Endodermal cell (in vitro differentiated cells): ENCODE data around the gene KCNK3. TPM values are rescaled to one million over a fixed set of nuclear protein-coding genes. Genes with fewer than 3 reads are reported as not detected.

Experiments
- DNase-seq: peaks from one replicate; pipeline ENCODE4 v3.0.0-alpha.2; 2017
- H3K27ac ChIP-seq: 2 replicates; pipeline ENCODE4 v1.5.1; 2013; ENCODE audit warnings: mild to moderate bottlenecking, low read depth, low read length, moderate library complexity
- H3K27me3 ChIP-seq: 2 replicates; pipeline ENCODE4 v1.6.1; 2013; ENCODE audit warnings: mild to moderate bottlenecking, low read length, moderate library complexity; ENCODE audit not compliant: insufficient read depth, control insufficient read depth, poor library complexity, severe bottlenecking
- H3K36me3 ChIP-seq: 2 replicates; pipeline ENCODE4 v1.7.0; 2013; ENCODE audit warnings: mild to moderate bottlenecking, low read length, moderate library complexity; ENCODE audit not compliant: control insufficient read depth, insufficient read depth
- H3K4me1 ChIP-seq: one replicate; pipeline ENCODE4 v1.7.0; 2013; ENCODE audit warnings: low read length; ENCODE audit not compliant: control insufficient read depth, insufficient read depth
- H3K4me3 ChIP-seq: 2 replicates; pipeline ENCODE4 v1.5.1; 2013; ENCODE audit warnings: mild to moderate bottlenecking, low read length, moderate library complexity
- H3K9ac ChIP-seq: 2 replicates; pipeline ENCODE4 v1.6.1; 2013; ENCODE audit warnings: mild to moderate bottlenecking, low read length, moderate library complexity; ENCODE audit not compliant: poor library complexity, severe bottlenecking; ENCODE audit errors: extremely low read depth
- H3K9me3 ChIP-seq: 2 replicates; pipeline ENCODE4 v1.6.1; 2013; ENCODE audit warnings: mild to moderate bottlenecking, low read length, moderate library complexity; ENCODE audit not compliant: control insufficient read depth
- H3K27ac Mint-ChIP-seq: 2 replicates; pipeline ENCODE4 v1.8.0; 2020; ENCODE audit warnings: mixed read lengths
- H3K27me3 Mint-ChIP-seq: 2 replicates; pipeline ENCODE4 v1.8.0; 2021; ENCODE audit warnings: mild to moderate bottlenecking, mixed read lengths; ENCODE audit not compliant: insufficient read depth
- H3K36me3 Mint-ChIP-seq: 2 replicates; pipeline ENCODE4 v1.8.0; 2020; ENCODE audit warnings: low read depth, mixed read lengths
- H3K4me1 Mint-ChIP-seq: 2 replicates; pipeline ENCODE4 v1.8.0; 2020; ENCODE audit warnings: mixed read lengths
- H3K4me3 Mint-ChIP-seq: 2 replicates; pipeline ENCODE4 v1.8.0; 2020; ENCODE audit warnings: mild to moderate bottlenecking, moderate library complexity, mixed read lengths
- H3K9me3 Mint-ChIP-seq: 2 replicates; pipeline ENCODE4 v1.8.0; 2020; ENCODE audit warnings: mild to moderate bottlenecking, mixed read lengths
- CTCF ChIP-seq: fragments of 200-600 bp; sonication (generic); conservative IDR thresholded peaks from 2 replicates; pipeline ENCODE4 v1.5.0; 2021; ENCODE audit warnings: antibody characterized with exemption, mild to moderate bottlenecking
- WGBS, 2 experiments: methylation state at CpG; one replicate each; pipeline versions ENCODE4 v1.1.5 to v1.1.7; 2013; ENCODE audit warnings: missing lambda C conversion rate in 2 of 2, mixed read lengths in 1 of 2; ENCODE audit not compliant: insufficient coverage in 1 of 2, insufficient read length in 1 of 2; 5-methylcytosine and 5-hydroxymethylcytosine counted together
- total RNA-seq, 2 donors: library from RNA; stranded (reverse); fragmentation: NEBNext Ultra II Directional in 1 of 2; extraction: Animal tissue kit (Norgen Biotek cat#: 25700) in 1 of 2; gene quantifications; 2 replicates in 1 of 2; 3 replicates in 1 of 2; pipeline ENCODE4 v1.2.1, GENCODE V29; 2021

Gene KCNK3
- total RNA-seq, 2 donors from 2014 or later: not detected

GRCh38 chr2:26729311-26729710, 36.8 kb downstream of the KCNK3 start:
- no peaks in the 10 kb centered on the region for H3K36me3 ChIP-seq
- 92 to 100% methylated on average over 2 of the region's 2 CpGs for WGBS, 2 experiments
- no peak overlapping the region for H3K27ac Mint-ChIP-seq

DNA sequence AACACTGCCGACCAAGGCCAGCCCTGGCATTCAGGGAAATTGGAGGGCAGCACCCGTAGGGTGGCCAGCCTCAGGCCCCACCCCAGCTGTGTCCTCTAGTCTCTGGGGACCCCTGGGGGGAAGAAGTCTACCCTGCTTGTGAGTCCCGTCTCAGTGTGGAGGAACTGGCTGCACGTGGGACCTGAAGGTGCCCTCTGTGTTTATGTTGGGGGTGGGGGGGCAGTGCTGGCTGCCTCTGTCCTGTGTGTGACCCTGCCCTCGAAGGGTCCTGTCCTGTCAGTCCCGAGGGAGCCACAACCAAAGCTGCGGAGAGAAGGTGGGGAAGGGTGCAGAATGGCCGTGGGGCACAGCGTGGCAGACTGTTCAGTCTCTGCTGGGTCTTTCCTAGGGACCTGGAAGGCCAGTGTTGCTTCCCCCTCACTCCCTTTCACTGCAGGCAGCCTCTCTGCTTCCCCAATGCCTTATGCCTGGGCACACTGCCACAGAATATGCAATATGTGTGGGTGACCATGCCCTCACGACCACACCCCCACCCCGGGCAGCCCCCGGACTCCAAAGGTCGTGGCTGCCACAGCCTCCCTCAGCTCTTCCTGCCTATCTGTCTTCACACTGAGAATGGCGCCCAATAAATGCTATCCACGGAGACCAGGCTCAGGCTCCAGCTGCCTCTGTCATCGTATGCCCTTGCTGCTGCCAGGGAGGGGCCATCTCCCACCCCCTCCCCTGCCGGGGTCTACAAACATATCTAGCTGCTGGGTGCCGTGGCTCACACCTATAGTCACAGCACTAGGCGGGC, 38.2 kb downstream of the KCNK3 start:
- no peaks in the 10 kb centered on the region for H3K36me3 ChIP-seq
- no peak overlapping the region for H3K9ac ChIP-seq
- no peak for DNase-seq
- Mint-ChIP-seq H3K4me3 (no peak overlapping the region), H3K9me3 (no peaks in the 10 kb centered on the region), H3K4me1 (no peaks in the 10 kb centered on the region), H3K27ac (no peak overlapping the region), H3K36me3 (no peaks in the 10 kb centered on the region), H3K27me3 (no peaks in the 10 kb centered on the region)
- H3K27ac ChIP-seq: no peak overlapping the region
- no peak overlapping the region for H3K4me3 ChIP-seq
- no peaks in the 10 kb centered on the region for H3K9me3 ChIP-seq
- WGBS, 2 experiments: 86 to 94% methylated on average over 10 to 19 of the region's 19 CpGs
- no peak for TF ChIP-seq CTCF
- H3K27me3 ChIP-seq: no peaks in the 10 kb centered on the region
- H3K4me1 ChIP-seq: no peaks in the 10 kb centered on the region

More at GRCh38 chr2:26729311-26729710, 36.8 kb downstream of the KCNK3 start:
- Mint-ChIP-seq H3K4me3 (no peak overlapping the region), H3K9me3 (no peaks in the 10 kb centered on the region), H3K27me3 (no peaks in the 10 kb centered on the region), H3K36me3 (no peaks in the 10 kb centered on the region), H3K4me1 (no peaks in the 10 kb centered on the region)
- no peak for TF ChIP-seq CTCF
- no peak for DNase-seq
- Histone ChIP-seq H3K4me3 (no peak overlapping the region), H3K27me3 (no peaks in the 10 kb centered on the region), H3K4me1 (no peaks in the 10 kb centered on the region), H3K9ac (no peak overlapping the region), H3K27ac (no peak overlapping the region), H3K9me3 (no peaks in the 10 kb centered on the region)

DNA sequence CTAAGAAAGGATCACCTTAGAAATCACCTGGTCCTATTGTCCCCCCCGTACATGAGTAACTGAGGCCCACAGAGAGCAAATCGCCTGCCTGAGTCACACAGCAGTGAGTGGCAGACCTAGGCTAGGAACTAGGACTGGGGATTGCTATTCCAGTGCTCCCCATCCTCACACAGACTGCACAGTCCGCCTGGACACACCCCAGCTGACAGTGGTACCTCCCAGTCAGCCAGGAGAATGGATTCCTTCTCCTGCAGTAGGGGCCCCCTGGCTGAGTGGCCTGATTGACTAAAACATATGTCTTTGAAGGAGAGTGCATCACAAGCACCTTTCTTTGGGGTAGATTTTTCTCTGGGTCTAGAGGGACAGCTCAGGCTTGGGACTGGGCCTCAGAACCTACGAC, 39.2 kb downstream of the KCNK3 start:
- H3K4me3 Mint-ChIP-seq: no peak overlapping the region
- DNase-seq: no peak
- H3K9me3 Mint-ChIP-seq: no peaks in the 10 kb centered on the region
- no peaks in the 10 kb centered on the region for H3K27me3 Mint-ChIP-seq
- Histone ChIP-seq H3K9me3 (no peaks in the 10 kb centered on the region), H3K4me1 (no peaks in the 10 kb centered on the region), H3K36me3 (no peaks in the 10 kb centered on the region), H3K27ac (no peak overlapping the region), H3K9ac (no peak overlapping the region), H3K4me3 (no peak overlapping the region), H3K27me3 (no peaks in the 10 kb centered on the region)
- no peaks in the 10 kb centered on the region for H3K36me3 Mint-ChIP-seq
- no peak for TF ChIP-seq CTCF
- H3K4me1 Mint-ChIP-seq: no peaks in the 10 kb centered on the region
- no peak overlapping the region for H3K27ac Mint-ChIP-seq
- 85 to 100% methylated on average over 3 to 4 of the region's 4 CpGs for WGBS, 2 experiments
